Nephron progenitor cell (in vitro differentiated cells): Measurements from ENCODE around the gene EZR.
A peak's percentile ranks its signal among the peaks of the same experiment; 100 is the strongest.

ENCODE experiments used
- DNase-seq: peaks from one replicate; pipeline ENCODE4 v3.0.0; 2021
- H3K27ac Mint-ChIP-seq: 2 replicates; pipeline ENCODE4 v1.8.0; 2021; ENCODE audit warnings: mild to moderate bottlenecking, moderate library complexity, mixed read lengths
- H3K27me3 Mint-ChIP-seq: 2 replicates; pipeline ENCODE4 v1.8.0; 2021; ENCODE audit warnings: mild to moderate bottlenecking, low read depth, mixed read lengths; ENCODE audit not compliant: poor library complexity
- H3K36me3 Mint-ChIP-seq: 2 replicates; pipeline ENCODE4 v1.8.0; 2021; ENCODE audit warnings: low read depth, mixed read lengths
- H3K4me1 Mint-ChIP-seq: 2 replicates; pipeline ENCODE4 v1.8.0; 2021; ENCODE audit warnings: mixed read lengths
- H3K4me3 Mint-ChIP-seq: 2 replicates; pipeline ENCODE4 v1.8.0; 2021; ENCODE audit warnings: mild to moderate bottlenecking, moderate library complexity, mixed read lengths
- H3K9me3 Mint-ChIP-seq: 2 replicates; pipeline ENCODE4 v1.8.0; 2021; ENCODE audit warnings: mild to moderate bottlenecking, moderate library complexity, mixed read lengths
- TF ChIP-seq, protein P1 (sequence below): fragments of 200-600 bp; sonication (generic); IDR thresholded peaks from 2 replicates; pipeline ENCODE4 v1.5.0; 2021; ENCODE audit warnings: antibody characterized with exemption

EZR gene

DNA sequence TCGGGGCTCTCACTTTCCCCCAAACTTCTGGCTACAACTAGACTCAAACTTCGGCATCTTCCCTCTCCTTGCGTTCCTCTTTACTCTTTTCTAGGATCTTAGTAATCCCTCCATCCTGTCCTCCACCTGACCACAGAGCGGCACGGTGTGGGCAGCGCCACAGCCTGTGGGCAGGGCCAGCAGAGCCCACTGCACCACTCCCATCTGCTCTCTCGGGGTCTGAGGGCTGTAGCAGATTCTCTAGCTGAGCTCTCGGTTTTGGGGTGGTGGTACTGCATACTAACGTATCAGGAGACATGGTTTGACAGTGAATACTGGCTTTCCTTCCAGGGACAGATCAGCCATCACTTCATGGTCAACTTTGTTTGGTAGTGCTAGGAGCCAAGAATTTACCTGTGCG is 57.4 kb downstream of the EZR start:
- no peak for DNase-seq
- TF ChIP-seq, protein P1, sequence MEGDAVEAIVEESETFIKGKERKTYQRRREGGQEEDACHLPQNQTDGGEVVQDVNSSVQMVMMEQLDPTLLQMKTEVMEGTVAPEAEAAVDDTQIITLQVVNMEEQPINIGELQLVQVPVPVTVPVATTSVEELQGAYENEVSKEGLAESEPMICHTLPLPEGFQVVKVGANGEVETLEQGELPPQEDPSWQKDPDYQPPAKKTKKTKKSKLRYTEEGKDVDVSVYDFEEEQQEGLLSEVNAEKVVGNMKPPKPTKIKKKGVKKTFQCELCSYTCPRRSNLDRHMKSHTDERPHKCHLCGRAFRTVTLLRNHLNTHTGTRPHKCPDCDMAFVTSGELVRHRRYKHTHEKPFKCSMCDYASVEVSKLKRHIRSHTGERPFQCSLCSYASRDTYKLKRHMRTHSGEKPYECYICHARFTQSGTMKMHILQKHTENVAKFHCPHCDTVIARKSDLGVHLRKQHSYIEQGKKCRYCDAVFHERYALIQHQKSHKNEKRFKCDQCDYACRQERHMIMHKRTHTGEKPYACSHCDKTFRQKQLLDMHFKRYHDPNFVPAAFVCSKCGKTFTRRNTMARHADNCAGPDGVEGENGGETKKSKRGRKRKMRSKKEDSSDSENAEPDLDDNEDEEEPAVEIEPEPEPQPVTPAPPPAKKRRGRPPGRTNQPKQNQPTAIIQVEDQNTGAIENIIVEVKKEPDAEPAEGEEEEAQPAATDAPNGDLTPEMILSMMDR = no peak
- H3K27me3 Mint-ChIP-seq = peaks cover 3% of the 10 kb centered on the region
- peaks cover 73% of the 10 kb centered on the region for H3K4me1 Mint-ChIP-seq
- no peak overlapping the region for H3K4me3 Mint-ChIP-seq
- H3K9me3 Mint-ChIP-seq = no peaks in the 10 kb centered on the region
- H3K36me3 Mint-ChIP-seq = peaks cover 10% of the 10 kb centered on the region
- H3K27ac Mint-ChIP-seq = no peak overlapping the region

DNA sequence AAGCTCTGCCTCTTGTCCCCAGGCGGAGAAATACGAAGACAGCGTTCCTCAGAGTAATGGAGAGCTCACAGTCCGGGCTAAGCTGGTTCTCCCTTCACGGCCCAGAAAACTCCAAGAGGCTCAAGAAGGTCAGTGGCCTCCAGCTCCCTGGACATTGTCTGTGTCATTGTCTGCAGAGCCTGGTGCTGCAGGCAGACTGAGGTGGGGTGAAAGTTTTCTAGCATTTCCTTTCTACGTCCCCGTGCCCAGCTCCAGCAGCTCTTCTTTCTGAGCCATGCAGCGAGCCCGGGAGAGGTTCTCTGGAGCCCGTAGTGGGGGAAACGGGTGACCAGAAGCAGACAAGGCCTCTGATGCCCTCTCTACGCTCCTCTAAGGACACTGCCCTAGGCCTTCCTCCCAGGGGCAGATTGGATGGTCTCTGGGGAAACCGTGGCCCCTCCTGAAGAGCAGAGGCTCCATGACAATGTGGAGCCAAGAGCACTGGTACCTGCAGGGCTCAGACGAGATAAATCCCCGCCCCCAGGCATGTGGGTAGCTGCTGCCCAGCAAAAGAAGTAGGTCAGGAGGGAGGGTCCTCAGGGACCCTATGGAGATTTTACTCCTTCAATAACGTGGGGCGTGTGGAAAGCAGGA is 58.4 kb downstream of the EZR start:
- Mint-ChIP-seq H3K4me3 (no peak overlapping the region), H3K36me3 (peaks cover 4% of the 10 kb centered on the region), H3K27me3 (peaks cover 3% of the 10 kb centered on the region), H3K4me1 (peaks cover 73% of the 10 kb centered on the region), H3K9me3 (no peaks in the 10 kb centered on the region), H3K27ac (no peak overlapping the region)
- DNase-seq = no peak
- TF ChIP-seq, protein P1 = no peak

DNA sequence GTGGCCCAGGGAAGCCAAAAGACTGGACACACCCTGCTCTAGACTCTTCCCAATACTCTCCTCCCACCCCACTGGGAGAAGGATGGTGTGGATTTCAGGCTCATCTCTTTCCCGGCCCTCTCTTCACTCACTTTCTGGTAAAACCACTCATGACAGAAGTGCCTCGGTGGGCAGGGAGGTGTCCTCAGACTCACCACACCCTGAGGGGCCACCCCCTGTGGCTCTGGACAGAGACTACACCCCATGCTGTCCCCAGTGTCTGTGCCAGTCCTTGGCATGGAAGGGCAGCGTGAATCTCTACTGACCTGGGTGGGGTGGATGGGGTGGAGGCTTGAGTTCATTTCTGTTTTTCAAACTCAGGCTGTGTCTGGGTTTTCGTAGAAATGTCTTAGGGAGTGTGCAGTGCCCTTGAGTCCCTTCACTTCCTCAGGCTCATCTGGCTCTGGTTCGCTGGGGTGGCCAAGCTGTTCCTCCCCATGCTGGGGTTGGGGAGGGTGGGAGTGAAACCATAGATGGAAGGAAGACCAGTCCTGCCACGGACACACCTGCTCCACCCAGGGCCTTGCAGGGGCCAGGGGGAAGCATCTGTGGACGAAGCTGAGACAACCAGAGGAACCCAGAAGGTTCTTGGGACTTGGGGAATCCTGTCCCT is 59.1 kb downstream of the EZR start:
- no peak for DNase-seq
- Mint-ChIP-seq H3K36me3 (peaks cover 4% of the 10 kb centered on the region), H3K9me3 (no peaks in the 10 kb centered on the region), H3K4me3 (no peak overlapping the region), H3K27ac (no peak overlapping the region), H3K27me3 (peaks cover 3% of the 10 kb centered on the region), H3K4me1 (peaks cover 80% of the 10 kb centered on the region)
- TF ChIP-seq, protein P1 = no peak

DNA sequence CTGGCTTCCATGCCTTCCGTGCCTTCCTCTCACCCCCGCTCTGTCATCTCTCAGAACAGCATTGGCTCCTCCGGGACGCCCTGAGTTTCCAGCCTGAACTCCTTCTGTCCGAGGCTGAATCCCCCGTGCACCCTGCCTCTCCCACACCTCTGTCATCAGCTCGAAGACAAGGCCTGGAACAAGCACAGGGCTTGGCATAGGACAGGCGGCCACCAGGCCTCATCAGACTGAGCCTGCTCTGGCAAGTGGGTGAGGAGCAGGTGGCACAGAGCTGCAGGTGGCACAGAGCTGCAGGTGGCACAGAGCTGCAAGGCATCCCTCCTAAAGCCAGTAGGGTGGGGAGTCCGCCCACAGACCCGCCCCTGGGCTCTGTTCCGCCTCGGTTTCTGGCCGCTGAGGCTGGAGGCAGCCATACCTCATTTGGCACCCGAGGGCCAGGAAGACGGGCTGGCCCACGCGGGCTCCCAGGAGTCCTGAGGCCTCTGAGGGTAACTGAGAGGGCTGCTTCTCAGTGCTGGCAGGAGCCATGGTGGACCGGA is 60.2 kb downstream of the EZR start:
- Mint-ChIP-seq H3K27me3 (peaks cover under 1% of the 10 kb centered on the region), H3K4me3 (no peak overlapping the region), H3K9me3 (no peaks in the 10 kb centered on the region), H3K4me1 (peaks cover 83% of the 10 kb centered on the region), H3K36me3 (no peaks in the 10 kb centered on the region), H3K27ac (peak overlapping the region; percentile 27)
- TF ChIP-seq, protein P1 = no peak
- no peak for DNase-seq

DNA sequence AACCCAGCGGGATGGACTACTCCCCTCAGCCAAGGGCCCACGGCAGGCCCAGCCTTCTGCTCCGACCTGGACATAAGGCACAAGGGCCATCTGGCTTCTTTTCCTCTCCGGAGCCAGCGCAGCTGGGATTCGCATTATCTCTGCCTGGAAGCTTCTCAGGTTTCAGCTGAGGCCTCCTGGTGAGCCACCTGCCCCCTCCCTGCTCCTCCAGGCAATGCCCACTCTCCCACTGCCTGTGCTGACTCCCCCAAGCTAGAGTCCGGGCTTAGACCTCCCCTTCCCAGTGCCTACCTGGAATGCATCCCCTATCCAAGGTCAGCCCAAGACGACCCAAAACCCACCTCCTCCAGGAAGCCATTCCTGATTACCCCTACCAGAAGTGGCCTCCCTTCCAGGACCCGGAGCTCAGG is 60.7 kb downstream of the EZR start:
- Mint-ChIP-seq H3K9me3 (no peaks in the 10 kb centered on the region), H3K4me1 (peaks cover 78% of the 10 kb centered on the region), H3K27me3 (no peaks in the 10 kb centered on the region), H3K4me3 (no peak overlapping the region), H3K27ac (peak overlapping the region; percentile 27), H3K36me3 (no peaks in the 10 kb centered on the region)
- TF ChIP-seq, protein P1 = no peak
- DNase-seq = peak; percentile 70

DNA sequence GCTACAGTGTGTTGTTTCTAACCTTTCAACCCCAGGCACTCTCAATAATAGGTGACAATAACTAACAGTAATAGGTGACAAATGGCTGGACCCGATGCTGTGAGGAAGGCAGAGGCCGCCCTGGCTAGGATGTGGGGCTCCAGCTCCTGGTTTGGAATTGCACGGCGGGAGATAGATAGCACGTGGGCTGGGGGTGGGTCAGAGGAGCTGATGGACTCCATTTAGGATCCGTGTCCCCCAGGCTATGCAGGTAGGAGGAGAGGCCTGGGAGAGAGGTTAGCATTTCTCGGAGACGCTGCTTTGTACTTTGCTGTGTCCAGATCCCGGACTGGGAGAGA is 61.4 kb downstream of the EZR start:
- Mint-ChIP-seq H3K9me3 (no peaks in the 10 kb centered on the region), H3K27ac (peak overlapping the region; percentile 51), H3K4me3 (no peak overlapping the region), H3K27me3 (no peaks in the 10 kb centered on the region), H3K4me1 (peaks cover 70% of the 10 kb centered on the region), H3K36me3 (no peaks in the 10 kb centered on the region)
- TF ChIP-seq, protein P1 = no peak
- no peak for DNase-seq
